GM12872 (cell line): ENCODE measurements around the gene ARRB1.

ENCODE experiments used
- CTCF ChIP-seq: IDR thresholded peaks from 3 replicates; pipeline ENCODE4 v1.5.1; 2011; ENCODE audit warnings: low read depth, mild to moderate bottlenecking, low read length, moderate library complexity; ENCODE audit not compliant: insufficient read depth

The ARRB1 gene

GRCh38 chr11:75241036-75241905, 110.2 kb downstream of the ARRB1 start:
- TF ChIP-seq CTCF = peak; percentile 85

GRCh38 chr11:75240311-75241035, 111.0 kb downstream of the ARRB1 start, which contains the start of gene TPBGL:
Gene TPBGL, plus strand, starts transcription at chr11:75240774. Its CDS starts 276 bp downstream, at chr11:75241050.
- no peak for TF ChIP-seq CTCF

GRCh38 chr11:75239531-75240290, 111.8 kb downstream of the ARRB1 start:
- TF ChIP-seq CTCF = no peak

GRCh38 chr11:75238595-75239440, 112.6 kb downstream of the ARRB1 start:
- no peak for TF ChIP-seq CTCF

GRCh38 chr11:75237050-75237449, 114.4 kb downstream of the ARRB1 start:
- TF ChIP-seq CTCF = no peak

GRCh38 chr11:75236062-75236461, 115.4 kb downstream of the ARRB1 start:
- TF ChIP-seq CTCF = no peak
